ENCODE measurements around the gene PCDHB14.
"Not testable (repeated sequence)": the region's sequence is repeated elsewhere in the genome, so short reads cannot be mapped to it uniquely, and the experiment has no call there.

PCDHB14 gene

GRCh38 chr5:141223112-141223783 is at the start of gene PCDHB14:
Gene PCDHB14 (plus strand): TSS chr5:141223343. CDS start chr5:141223506, 163 bp downstream.
- no peak for DNase-seq (ENCODE audit: low read depth)

GRCh38 chr5:141174291-141175104 is 48.6 kb upstream of the PCDHB14 start:
- DNase-seq (ENCODE audit: low read depth), result not testable (repeated sequence)

GRCh38 chr5:141175933-141176332 is 47.2 kb upstream of the PCDHB14 start:
- DNase-seq (ENCODE audit: low read depth), result no peak

- not testable (repeated sequence) for DNase-seq (ENCODE audit: low read depth)
Observed at GRCh38 chr5:141177577-141178191, 45.5 kb upstream of the PCDHB14 start, which contains the start of gene PCDHB8. Gene PCDHB8 (plus strand): TSS chr5:141177790. CDS start chr5:141178035, 245 bp downstream.

GRCh38 chr5:141179371-141179770 is 43.8 kb upstream of the PCDHB14 start:
- DNase-seq (ENCODE audit: low read depth), result not testable (repeated sequence)

- DNase-seq (ENCODE audit: low read depth), result not testable (repeated sequence)
Observed at GRCh38 chr5:141179876-141180275, 43.3 kb upstream of the PCDHB14 start.

- DNase-seq (ENCODE audit: low read depth), result no peak
Observed at GRCh38 chr5:141180313-141180712, 42.8 kb upstream of the PCDHB14 start.

- DNase-seq (ENCODE audit: low read depth), result no peak
Observed at GRCh38 chr5:141182248-141182647, 40.9 kb upstream of the PCDHB14 start, which contains the start of gene PCDHB16. Gene PCDHB16 (plus strand): TSS chr5:141182387. CDS start chr5:141182560, 173 bp downstream.

- DNase-seq (ENCODE audit: low read depth), result not testable (repeated sequence)
Observed at GRCh38 chr5:141184117-141184855, 38.9 kb upstream of the PCDHB14 start.

GRCh38 chr5:141186897-141187512 is 36.1 kb upstream of the PCDHB14 start, which contains the start of gene PCDHB9:
Gene PCDHB9 (plus strand): TSS chr5:141187161. CDS start chr5:141187319, 158 bp downstream.
- DNase-seq (ENCODE audit: low read depth), result no peak

- DNase-seq (ENCODE audit: low read depth), result not testable (repeated sequence)
Observed at GRCh38 chr5:141188682-141189081, 34.5 kb upstream of the PCDHB14 start.

GRCh38 chr5:141189131-141189530 is 34.0 kb upstream of the PCDHB14 start:
- DNase-seq (ENCODE audit: low read depth), result not testable (repeated sequence)

GRCh38 chr5:141192110-141192725 is 30.9 kb upstream of the PCDHB14 start, which contains the start of gene PCDHB10:
Gene PCDHB10 (plus strand): TSS chr5:141192353. CDS start chr5:141192553, 200 bp downstream.
- DNase-seq (ENCODE audit: low read depth), result no peak

GRCh38 chr5:141194332-141194731 is 28.8 kb upstream of the PCDHB14 start:
- DNase-seq (ENCODE audit: low read depth), result not testable (repeated sequence)

- no peak for DNase-seq (ENCODE audit: low read depth)
Observed at GRCh38 chr5:141196363-141196762, 26.8 kb upstream of the PCDHB14 start.

- DNase-seq (ENCODE audit: low read depth), result no peak
Observed at GRCh38 chr5:141199359-141200235, 23.5 kb upstream of the PCDHB14 start, which contains the start of gene PCDHB11. Gene PCDHB11 (plus strand): TSS chr5:141199627. CDS start chr5:141199775, 148 bp downstream.

GRCh38 chr5:141201126-141201525 is 22.0 kb upstream of the PCDHB14 start:
- DNase-seq (ENCODE audit: low read depth), result not testable (repeated sequence)

GRCh38 chr5:141201646-141202045 is 21.5 kb upstream of the PCDHB14 start:
- not testable (repeated sequence) for DNase-seq (ENCODE audit: low read depth)

GRCh38 chr5:141208478-141208877 is 14.7 kb upstream of the PCDHB14 start, which contains the start of gene PCDHB12:
Gene PCDHB12 (plus strand): TSS chr5:141208719. CDS start chr5:141208908, 189 bp downstream.
- DNase-seq (ENCODE audit: low read depth), result no peak
